Measurements from ENCODE around the gene TRIM50.

GRCh38 chr7:73332447-73332846 lies 4.6 kb upstream of the TRIM50 start:
- TF ChIP-seq EZH2 (IDR thresholded peaks at IDR 0.05; ENCODE audit: low read length) = no peak
- no peak for TF ChIP-seq CTCF (optimal IDR thresholded peaks at IDR 0.05 in 1 of 3, IDR thresholded peaks at IDR 0.05 in 1 of 3, conservative IDR thresholded peaks at IDR 0.05 in 1 of 3; ENCODE audit: extremely low read depth in 1 of 3, insufficient read depth in 2 of 3, low read length in 3 of 3)

Measured in keratinocyte (primary cell).